Upper lobe of right lung (tissue), 1 donor: Measurements from ENCODE around the gene COQ9. TPM values are rescaled to one million over a fixed set of nuclear protein-coding genes. Genes with fewer than 3 reads are reported as not detected.
"Not testable (repeated sequence)": the region's sequence is repeated elsewhere in the genome, so short reads cannot be mapped to it uniquely, and the experiment has no call there.

ENCODE experiments used
- ATAC-seq: fragments of 200-7000 bp; cut with Tn5 transposase; one replicate; pipeline ENCODE4 v1.9.1; 2020; ENCODE audit warnings: mild to moderate bottlenecking, moderate library complexity
- DNase-seq: peaks from one replicate; pipeline ENCODE4 v3.0.0-alpha.2; 2020
- H3K27ac ChIP-seq: fragments of 200-600 bp; one replicate; pipeline ENCODE4 v1.8.0; 2022
- H3K27me3 ChIP-seq: fragments of 200-600 bp; one replicate; pipeline ENCODE4 v1.8.0; 2022; ENCODE audit warnings: mild to moderate bottlenecking
- H3K36me3 ChIP-seq: fragments of 200-600 bp; one replicate; pipeline ENCODE4 v1.8.0; 2022
- H3K4me1 ChIP-seq: fragments of 200-600 bp; one replicate; pipeline ENCODE4 v1.8.0; 2022
- H3K4me3 ChIP-seq: fragments of 200-600 bp; one replicate; pipeline ENCODE4 v1.8.0; 2022; ENCODE audit warnings: mild to moderate bottlenecking
- H3K9me3 ChIP-seq: fragments of 200-600 bp; one replicate; pipeline ENCODE4 v1.8.0; 2022
- intact Hi-C: fragments of 100-400 bp; cut with DNase I; formaldehyde crosslinking; loops from one replicate; pipeline ENCODE4 v1.11.0; 2022
- total RNA-seq: library from RNA; stranded (reverse); fragmentation: NEBNext Ultra II Directional; extraction: Animal tissue kit (Norgen Biotek cat#: 25700); gene quantifications from one replicate; pipeline ENCODE4 v1.2.1, GENCODE V29; 2021
- TF ChIP-seq, protein P1 (sequence below): fragments of 200-600 bp; IDR thresholded peaks from one replicate; pipeline ENCODE4 v1.8.0; 2022; ENCODE audit warnings: antibody characterized with exemption
- donor health status: DM: no; HTN: yes; CAD: no; lungs with severe emphysema.

The COQ9 gene
- total RNA-seq, 1 donor from 2014 or later, result 35.2 TPM

DNA sequence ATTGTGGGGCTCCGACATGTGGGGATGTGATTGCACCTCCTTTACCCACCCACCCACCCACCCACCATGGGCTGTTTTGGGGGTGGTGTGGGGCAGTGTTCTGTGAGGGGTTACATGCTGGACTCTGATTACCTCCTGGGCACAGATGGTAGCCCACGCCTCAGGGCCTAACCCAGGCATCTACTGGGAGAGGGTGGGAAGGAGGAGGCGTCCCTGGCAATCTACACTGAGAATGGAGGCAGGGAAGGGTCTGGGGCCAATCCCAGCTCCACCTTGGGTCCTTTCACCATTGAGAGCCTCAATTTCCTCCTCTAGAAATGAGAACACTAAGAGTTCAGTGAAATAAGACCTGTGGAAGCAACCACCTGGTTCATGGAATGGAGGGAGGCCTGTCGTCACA, 50.8 kb downstream of the COQ9 start:
- intact Hi-C loops, result no loop called here
- Histone ChIP-seq H3K4me3 (no peak overlapping the region), H3K36me3 (no peaks in the 10 kb centered on the region), H3K4me1 (peaks cover 6% of the 10 kb centered on the region), H3K9me3 (no peaks in the 10 kb centered on the region), H3K27ac (no peak overlapping the region), H3K27me3 (no peaks in the 10 kb centered on the region)
- DNase-seq, result no peak
- TF ChIP-seq, protein P1, sequence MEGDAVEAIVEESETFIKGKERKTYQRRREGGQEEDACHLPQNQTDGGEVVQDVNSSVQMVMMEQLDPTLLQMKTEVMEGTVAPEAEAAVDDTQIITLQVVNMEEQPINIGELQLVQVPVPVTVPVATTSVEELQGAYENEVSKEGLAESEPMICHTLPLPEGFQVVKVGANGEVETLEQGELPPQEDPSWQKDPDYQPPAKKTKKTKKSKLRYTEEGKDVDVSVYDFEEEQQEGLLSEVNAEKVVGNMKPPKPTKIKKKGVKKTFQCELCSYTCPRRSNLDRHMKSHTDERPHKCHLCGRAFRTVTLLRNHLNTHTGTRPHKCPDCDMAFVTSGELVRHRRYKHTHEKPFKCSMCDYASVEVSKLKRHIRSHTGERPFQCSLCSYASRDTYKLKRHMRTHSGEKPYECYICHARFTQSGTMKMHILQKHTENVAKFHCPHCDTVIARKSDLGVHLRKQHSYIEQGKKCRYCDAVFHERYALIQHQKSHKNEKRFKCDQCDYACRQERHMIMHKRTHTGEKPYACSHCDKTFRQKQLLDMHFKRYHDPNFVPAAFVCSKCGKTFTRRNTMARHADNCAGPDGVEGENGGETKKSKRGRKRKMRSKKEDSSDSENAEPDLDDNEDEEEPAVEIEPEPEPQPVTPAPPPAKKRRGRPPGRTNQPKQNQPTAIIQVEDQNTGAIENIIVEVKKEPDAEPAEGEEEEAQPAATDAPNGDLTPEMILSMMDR, result no peak
- no peak for ATAC-seq

DNA sequence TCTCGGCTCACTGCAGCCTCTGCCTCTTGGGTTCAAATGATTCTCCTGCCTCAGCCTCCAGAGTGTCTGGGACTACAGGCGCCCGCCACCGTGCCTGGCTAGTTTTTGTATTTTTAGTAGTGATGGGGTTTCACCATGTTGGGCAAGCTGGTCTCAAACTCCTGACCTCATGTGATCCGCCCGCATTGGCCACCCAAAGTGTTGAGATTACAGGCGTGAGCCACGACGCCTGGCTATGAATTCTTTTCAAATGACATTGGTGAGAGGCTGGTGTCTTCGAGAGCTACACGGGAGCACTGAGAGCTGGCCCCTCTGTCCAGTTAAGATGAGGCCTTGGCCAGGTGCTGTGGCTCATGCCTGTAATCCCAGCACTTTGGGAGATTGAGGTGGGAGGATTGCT, 52.7 kb downstream of the COQ9 start:
- H3K9me3 ChIP-seq, H3K27me3 ChIP-seq, DNase-seq, H3K27ac ChIP-seq, ATAC-seq, intact Hi-C loops, H3K4me3 ChIP-seq, H3K36me3 ChIP-seq: not testable (repeated sequence)
- H3K4me1 ChIP-seq, result peaks cover 12% of the 10 kb centered on the region

DNA sequence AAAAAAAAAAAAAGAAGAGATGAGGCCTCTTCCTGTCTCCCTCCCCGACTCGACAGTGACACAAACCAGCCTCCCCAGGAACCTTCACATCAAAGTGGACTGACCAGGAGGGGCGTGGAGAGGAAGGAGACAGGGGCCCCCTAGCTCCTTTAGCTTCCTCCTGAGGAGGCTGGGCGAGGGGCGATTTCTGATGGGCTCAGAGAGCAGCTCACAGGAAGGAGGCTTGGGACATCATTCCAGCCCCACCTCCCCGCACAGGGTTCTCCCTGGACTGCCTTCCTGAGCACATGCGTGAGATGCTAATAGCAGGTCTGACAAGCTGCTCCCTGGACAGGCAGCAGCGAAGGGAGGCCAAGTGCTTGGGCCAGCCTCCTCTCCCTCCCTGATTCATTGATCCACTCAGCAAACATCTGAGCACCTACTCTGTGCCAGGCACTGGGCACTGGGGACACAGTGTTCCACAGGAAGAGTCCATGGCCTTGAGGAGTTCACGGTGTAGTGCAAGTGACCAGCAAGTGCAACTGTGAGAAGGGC, 53.4 kb downstream of the COQ9 start:
- ATAC-seq (peak; percentile 54), DNase-seq (no peak)
- no peak overlapping the region for H3K4me3 ChIP-seq
- TF ChIP-seq, protein P1, result no peak
- peaks cover 12% of the 10 kb centered on the region for H3K4me1 ChIP-seq
- H3K27ac ChIP-seq, result no peak overlapping the region
- H3K36me3 ChIP-seq, result no peaks in the 10 kb centered on the region
- no peaks in the 10 kb centered on the region for H3K27me3 ChIP-seq
- H3K9me3 ChIP-seq, result no peaks in the 10 kb centered on the region
- intact Hi-C loops, result no loop called here

DNA sequence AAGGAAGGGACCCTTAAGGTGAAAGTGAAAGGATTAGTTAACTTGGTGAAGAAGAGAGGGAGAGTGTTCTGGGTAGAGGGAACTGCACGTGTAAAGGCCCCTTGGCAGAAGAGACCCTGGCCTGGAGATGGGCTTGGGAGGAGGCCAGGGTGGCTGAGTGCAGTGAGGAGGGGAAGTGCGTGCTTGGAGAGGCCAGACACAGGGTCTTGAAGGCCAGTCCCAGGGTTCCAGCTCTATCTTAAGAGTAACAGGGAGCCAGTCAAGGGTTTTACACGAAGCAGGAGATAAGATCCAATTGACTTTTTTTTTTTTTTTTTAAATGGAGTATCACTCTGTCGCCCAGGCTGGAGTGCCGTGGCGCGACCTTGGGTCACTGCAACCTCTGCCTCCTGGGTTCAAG, 54.2 kb downstream of the COQ9 start:
- Histone ChIP-seq H3K4me3 (no peak overlapping the region), H3K27me3 (no peaks in the 10 kb centered on the region), H3K9me3 (no peaks in the 10 kb centered on the region), H3K27ac (no peak overlapping the region), H3K36me3 (no peaks in the 10 kb centered on the region), H3K4me1 (peaks cover 12% of the 10 kb centered on the region)
- intact Hi-C loops, result no loop called here
- DNase-seq (no peak), ATAC-seq (no peak)
- TF ChIP-seq, protein P1, result no peak

DNA sequence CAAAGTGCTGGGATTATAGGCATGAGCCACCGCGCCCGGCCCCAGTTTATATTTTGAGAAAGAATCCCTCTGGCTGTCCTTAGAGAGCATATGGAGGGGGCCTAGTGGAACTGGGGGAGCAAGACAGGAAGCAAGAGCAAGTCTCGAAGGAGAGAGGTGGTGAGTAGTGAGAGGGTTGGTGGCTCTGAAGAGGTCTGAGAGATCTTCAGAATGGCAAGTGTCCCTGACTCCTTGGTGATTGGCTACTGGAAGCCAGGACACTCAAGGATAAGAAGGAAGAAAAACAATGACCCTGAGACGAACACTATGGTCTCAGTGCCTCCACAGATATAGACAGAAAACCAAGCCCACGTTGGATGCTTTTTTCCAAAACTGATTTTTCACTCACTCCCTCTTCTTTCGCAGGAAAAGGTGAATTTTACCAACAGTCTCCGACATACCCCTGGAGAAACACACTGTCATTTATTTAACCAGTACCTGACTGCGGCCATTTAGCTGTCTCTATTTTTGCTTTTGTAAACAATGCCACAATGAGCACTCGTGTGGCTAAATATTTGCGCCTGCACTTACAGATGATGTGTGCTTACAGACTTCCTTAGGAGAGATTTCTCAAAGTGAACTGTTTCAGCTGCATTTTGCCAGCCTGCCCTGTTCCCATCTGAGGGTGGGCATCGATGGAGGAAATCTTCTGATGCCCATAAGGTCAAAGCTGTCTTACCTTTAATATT, 54.9 kb downstream of the COQ9 start:
- Histone ChIP-seq H3K27ac (peak overlapping the region; percentile 24), H3K4me3 (no peak overlapping the region), H3K27me3 (no peaks in the 10 kb centered on the region), H3K4me1 (peaks cover 12% of the 10 kb centered on the region), H3K9me3 (no peaks in the 10 kb centered on the region), H3K36me3 (no peaks in the 10 kb centered on the region)
- ATAC-seq (peak; percentile 73), DNase-seq (no peak)
- intact Hi-C loops, result no loop called here
- TF ChIP-seq, protein P1, result no peak

DNA sequence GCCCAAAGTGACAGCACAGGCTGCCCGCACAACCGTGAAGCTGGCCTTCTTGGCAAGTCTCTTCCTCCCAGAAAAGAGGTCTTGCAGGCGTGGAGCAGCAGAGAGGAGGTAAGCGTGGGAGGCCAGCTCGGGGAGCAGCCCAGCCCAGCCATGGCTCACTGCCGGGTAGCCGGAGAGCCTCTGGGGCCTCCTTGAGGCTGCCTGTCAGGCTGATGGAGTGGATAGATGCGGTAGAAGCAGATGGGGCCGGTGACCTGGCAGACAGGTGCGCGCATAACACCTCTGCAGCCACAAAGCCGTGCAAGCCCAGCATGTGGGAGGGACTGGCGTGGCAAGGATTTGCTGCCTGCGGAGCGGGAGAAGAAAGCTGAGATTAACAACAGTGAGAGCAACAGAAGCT, 56.1 kb downstream of the COQ9 start:
- H3K36me3 ChIP-seq, result no peaks in the 10 kb centered on the region
- ATAC-seq, result peak; percentile 49
- peaks cover 12% of the 10 kb centered on the region for H3K4me1 ChIP-seq

More for the DNA sequence above, 56.1 kb downstream of the COQ9 start:
- Histone ChIP-seq H3K27ac (no peak overlapping the region), H3K27me3 (no peaks in the 10 kb centered on the region), H3K9me3 (no peaks in the 10 kb centered on the region), H3K4me3 (no peak overlapping the region)
- DNase-seq, result no peak
- TF ChIP-seq, protein P1, result no peak
- intact Hi-C loops, result no loop called here
